NCI-H524 (cell line): Measurements from ENCODE around the gene KIAA0825.
A peak's percentile ranks its signal among the peaks of the same experiment; 100 is the strongest.

Experiments
- DNase-seq, 2 experiments: peaks; one replicate each; lab custom pipeline; 2025; lab: John Stamatoyannopoulos, UW

The KIAA0825 gene, protein sequence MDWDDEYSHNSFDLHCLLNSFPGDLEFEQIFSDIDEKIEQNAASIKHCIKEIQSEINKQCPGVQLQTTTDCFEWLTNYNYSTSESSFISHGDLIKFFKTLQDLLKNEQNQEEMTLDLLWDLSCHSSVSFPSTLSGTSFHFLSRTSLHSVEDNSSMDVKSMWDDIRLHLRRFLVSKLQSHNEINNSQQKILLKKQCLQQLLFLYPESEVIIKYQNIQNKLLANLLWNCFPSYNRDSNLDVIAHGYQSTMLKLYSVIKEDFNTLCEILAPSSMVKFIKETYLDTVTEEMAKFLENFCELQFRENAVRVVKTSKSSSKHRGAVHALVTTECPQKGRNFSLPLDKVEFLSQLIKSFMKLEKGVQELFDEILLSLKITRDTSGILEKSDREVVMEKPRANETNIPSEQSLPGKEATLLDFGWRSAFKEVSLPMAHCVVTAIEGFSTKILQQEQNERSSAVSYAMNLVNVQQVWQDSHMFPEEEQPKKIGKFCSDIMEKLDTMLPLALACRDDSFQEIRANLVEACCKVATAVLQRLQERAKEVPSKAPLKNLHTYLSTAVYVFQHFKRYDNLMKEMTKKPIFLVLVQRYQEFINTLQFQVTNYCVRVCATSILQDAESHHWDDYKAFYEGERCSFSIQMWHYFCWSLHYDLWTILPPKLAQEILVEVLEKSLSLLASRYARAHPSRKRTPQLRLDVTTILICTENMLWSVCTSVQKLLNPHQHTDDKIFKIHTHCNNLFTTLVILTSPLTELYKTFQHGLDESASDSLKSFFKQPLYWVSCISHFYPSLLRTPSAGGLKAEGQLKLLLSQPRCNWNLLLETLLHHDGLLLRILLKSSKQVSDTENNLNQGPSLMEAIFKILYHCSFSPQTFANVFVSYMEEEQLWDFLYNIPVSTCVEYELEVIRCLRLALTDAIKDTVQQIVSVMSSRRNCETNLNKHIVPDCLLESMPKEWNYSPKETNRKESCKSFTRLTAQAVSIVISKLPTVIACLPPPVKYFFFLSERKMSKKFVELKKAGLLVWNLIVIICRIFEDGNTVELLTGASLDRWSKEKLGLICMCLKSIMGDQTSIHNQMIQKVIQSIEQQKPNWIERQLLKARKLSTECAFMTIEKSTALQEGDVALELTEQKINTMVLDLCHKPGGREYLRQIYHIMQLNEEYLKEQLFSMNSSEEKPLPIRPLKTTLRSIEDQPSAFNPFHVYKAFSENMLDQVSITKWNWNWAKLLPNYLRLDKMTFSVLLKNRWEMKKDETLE (N-terminal part only)

DNA sequence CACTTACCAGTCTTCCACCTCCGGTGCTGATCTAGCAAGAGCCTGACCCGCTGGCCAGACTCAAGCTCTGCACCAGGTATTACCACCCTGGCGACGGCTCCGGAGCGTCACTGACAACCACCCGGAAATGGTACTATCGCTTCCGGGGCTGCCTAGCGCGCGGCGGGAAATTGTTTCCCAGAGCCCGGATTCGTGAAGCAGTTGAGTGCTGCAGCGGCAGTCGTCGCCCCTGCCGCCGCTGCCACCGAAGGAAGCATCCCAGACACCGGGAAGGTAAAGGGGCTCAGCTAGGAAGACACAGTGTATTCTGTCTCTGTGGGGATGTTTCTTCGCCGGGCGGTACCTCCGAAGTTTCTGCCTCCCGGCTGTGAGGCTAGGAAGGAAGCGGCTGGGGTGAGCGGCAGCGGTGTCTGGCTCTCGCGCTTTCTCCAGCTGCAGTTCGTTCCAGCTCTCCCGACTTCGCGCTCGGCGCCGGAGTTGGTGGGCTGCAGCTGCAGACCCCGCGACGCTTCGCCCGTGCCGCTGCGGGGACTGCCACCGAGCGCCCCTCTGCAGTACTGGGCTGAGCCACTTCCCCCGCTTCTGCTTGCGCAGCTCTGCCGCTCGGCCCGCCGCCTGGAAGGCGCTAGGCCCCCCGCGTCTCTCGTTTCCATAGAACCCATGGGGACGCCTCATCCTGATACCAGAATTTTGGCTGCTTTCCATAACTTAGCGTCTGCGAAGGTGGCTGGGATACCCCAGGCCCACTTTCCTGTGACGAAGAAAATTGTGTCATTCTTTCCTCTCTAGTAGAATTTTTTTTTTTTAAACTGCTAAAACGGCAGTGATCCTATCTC is at the start of gene KIAA0825, which contains the start of gene SLF1:
Gene KIAA0825, minus strand, starts transcription at position 112 of the 836 bp plus-strand sequence. CDS start 81,478 bp downstream, outside the sequence.
Gene SLF1, plus strand, starts transcription at position 177 of the 836 bp plus-strand sequence. CDS start 10,142 bp downstream, outside the sequence.
- DNase-seq: peak; percentile 75 to 87

DNA sequence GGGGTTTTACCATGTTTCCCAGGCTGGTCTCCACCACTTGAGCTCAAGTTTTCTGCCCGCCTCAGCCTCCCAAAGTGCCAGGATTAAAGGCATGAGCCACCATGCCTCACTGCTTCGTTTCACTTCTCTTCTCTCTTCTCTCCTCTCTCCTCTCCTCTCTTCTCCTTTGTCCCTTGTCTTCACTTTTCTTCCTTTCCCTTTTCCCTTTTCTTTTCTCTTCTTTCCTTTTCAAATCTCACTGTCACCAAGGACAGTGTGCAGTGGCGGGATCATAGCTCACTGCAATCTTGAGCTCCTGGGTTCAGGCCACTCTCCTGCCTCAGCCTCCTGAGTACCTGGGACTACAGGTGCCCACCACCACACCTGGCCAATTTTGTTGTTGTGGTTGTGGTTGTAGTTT is 49.5 kb upstream of the KIAA0825 start:
- no peak for DNase-seq

DNA sequence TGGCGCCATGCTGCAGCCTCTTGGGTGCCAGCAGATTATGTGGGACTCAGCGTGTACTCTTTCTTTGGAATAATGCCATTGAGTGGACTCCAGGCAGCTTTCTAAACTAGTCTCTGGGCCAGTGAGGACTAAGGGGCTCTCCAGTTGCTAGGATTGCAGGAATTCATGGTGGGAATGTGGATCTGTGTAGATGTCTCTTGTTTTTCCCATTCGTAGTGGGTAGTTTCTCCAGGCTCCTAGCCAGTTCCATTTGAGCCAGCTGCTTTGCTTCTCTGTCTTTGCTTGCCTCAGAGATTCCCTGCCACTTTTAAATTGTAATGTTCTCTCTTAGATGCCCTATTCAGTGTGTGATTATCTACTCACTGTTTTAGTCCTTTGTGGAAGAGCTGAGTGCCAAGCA is 42.7 kb upstream of the KIAA0825 start:
- DNase-seq: no peak

DNA sequence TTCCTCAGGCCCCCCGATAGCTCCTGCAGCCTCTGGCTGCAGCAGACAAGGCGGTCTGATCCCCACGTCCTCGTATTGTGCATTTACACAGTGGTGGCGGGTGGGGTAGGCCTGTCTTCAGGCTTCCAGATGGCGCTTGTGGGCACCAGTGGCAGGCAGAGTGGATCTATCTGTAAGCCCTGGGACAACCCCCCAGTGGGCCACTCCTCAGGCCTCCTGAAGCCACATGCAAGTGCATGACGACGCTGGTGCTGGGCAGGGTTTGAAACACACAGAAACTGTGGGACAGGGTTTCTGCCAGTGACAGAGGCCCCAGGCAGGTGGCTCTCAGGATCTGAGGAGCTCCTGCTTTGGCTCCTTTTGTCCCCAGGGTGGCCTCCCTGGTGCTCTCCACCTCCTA is 42.1 kb upstream of the KIAA0825 start:
- DNase-seq: no peak

DNA sequence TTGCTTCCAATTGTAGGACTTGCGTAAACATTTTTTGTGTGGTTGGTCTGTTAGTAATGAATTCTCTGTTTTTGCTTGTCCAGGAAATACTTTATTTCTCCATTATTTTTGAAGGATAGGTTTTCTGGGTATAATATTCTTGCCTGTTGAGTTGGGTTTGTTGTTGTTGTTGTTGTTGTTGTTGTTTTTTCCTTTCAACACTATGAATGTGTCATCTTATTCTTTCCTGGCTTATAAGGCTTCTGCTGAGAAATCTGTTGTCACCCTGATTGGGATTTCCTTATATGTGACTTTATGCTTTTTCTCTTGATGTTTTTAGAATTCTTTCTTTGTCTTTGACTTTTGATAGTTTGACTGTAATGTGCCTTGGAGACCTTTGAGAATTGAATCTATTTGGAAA is 39.9 kb upstream of the KIAA0825 start:
- no peak for DNase-seq

DNA sequence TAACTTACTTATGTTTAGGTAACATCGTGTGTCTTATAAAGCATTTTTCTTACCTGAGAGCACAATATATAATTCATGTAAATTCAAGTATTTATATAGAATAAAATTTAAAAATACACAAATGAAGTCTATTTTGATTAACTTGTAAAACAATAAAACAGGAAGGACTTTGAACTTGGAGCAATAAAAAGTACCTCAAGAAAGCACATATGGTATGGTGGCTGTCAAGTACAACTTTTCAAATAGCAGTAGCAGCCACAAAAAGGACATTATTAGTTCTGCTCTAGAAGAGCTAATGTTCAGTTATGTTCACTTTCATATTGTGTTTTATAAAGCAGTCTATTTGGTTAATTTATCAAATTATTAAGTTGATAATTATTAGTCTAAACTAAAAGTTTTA is 31.5 kb upstream of the KIAA0825 start:
- DNase-seq: no peak

DNA sequence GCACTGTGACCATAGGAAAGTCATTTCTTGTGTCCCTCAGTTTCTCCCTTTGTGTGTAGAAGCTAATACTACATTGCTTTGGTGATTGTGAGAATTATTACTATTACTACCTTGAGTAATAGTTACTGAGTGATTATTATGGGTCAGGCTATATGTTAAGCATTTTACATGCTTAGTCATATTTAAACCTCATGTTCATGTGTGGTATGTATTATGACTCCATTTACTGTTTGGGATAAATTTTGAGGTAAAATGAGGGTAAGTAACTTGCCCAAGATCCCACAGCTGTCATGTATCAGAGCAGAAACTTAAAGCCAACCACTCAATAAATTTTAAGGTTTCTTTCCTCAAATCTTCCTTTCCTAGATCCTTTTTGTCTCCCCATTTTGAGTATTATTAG is 28.4 kb upstream of the KIAA0825 start:
- no peak for DNase-seq

DNA sequence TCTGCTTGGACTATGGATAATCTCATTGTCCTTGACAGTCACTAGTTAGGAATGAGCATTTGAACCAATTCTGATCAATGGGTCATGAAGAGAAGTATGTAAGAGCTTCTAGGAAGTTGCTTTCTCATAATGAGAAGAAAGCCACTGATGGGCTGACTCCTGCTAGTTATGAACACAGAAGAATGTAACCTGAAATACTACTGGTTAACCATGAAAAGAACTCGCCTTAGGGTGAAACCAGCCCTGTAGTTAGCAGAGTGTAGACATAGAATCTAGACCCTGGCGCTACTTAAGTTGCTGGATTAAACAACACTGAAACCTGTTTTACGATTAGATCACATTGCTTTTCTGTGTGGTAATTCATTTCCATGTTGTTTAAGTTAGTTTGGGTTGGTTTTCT is 26.6 kb upstream of the KIAA0825 start:
- no peak for DNase-seq

DNA sequence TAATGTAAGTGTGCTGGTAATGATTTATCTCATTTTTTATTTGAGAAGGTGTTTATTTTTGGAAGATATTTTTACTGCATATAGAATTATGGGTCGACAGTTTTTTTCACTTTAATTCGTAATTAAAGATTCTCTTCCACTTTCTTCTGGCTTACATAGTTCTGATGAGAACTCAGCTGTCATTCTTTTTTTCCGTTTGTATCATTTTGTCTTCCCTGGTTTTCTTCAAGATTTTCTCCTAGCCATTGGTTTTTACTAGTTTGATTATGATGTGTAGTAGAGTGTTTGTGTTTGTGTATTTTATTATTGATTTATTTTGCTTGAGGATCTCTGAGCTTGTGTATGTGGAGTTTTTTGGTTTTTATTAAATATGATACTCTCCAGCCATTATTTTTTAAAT is 21.8 kb upstream of the KIAA0825 start:
- DNase-seq: no peak

DNA sequence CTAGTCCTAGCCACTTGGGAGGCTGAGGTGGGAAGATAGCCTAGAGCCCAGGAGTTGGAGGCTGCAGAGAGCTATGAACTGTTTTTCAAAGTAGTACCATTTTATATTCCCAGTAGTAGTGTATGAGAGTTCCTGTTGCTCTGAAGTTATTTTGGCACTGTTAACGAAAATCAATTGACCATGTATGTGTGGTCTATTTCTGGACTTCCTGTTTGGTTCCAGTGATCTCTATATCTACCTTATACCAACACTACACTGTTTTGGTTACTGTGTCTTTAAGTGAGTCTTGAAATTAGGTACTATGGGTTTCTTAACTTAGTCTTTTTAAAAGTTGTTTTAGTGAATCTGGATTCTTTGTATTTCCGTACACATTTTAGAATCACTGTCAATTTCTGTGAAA is 13.6 kb upstream of the KIAA0825 start:
- no peak for DNase-seq

DNA sequence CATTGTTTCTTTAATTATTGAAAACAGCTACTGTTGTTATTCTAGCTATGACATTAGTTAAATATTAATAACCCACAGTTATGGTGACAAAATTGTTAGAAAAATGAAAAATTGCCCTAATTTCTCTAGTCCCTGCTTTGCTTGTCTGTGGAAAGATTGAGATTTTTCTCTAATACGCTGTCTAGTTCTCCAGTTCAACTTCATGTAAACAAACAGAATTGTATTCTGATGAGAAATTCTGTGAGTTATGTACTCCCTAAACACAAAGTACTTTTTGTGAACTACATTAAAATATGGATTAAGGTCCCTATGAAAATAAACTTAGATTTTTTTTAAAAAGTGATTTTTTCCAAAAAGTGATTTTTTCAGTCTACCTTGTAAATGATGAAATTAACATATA is 8.8 kb upstream of the KIAA0825 start:
- DNase-seq: no peak

DNA sequence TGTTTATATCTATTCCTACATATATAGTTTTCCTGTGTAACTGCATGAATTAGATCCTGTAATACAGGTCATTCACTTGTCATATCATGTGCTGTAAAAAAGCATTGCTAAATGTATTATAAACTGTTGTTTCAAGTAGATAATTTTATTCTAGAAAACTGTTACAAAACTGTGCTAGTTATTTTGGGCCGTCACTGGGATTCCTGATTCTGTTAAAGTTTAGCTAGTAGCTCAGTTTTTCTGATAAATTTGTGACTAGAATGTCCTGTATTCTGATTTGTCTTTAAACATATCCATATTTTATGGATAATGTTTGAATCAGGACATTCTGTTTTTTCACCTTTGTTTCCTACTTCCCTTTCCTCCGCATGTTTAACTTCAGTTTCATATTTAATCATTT is 5.5 kb upstream of the KIAA0825 start:
- no peak for DNase-seq

DNA sequence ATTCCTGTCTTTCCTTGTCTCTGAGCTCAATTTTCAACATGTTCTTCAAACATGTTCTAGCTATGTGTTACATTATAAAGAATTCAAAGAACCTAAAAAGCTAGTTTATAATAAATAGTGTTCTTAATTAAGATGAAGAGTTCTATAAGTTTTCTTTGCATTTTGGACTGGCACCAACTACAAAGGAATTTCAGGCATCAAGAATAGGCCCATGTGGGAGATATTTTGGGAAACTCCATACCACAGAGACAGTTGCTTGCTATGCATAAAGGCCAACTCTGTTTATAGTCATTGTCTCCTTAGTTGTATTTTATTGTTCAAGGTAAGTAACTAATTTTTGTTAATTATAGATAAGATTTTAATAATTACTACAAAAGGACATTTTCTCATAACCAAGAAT is 4.6 kb upstream of the KIAA0825 start:
- DNase-seq: no peak

DNA sequence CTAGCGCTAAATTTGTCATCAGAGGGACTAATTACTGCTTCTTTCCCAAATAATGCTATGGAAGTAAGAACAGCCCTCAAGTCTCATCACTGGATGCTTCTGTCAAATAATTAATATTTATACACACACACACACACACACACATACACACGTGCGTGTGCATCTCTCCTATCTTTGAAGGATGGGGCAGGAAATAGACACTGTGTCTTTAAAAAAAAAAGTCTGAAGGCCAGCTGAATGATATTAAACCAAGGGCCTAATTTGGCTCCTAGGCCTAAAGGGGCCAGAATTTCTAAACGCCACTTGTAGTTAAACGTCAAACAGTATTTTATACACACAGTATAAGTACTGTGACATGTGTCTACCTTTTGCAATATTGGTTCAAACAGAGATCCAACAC is 3.4 kb upstream of the KIAA0825 start:
- no peak for DNase-seq

DNA sequence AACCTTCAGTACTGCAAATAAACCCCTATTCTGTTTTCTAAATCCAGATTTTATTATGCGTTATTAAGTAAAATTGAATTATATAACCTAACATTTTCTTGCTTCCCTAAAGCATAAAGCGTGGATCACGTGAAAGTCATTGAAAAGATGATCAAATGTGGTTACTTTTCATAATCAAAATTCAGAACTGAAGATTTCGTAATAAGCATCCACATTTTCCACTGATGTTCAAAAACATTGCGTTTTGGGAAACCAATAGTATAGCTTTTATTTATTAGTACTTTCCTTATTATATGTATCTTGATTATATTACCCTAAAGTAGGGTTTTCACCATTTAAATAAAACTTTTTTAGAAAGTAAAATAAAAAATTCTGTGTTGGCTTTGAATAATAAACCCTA is 1.9 kb upstream of the KIAA0825 start:
- no peak for DNase-seq

DNA sequence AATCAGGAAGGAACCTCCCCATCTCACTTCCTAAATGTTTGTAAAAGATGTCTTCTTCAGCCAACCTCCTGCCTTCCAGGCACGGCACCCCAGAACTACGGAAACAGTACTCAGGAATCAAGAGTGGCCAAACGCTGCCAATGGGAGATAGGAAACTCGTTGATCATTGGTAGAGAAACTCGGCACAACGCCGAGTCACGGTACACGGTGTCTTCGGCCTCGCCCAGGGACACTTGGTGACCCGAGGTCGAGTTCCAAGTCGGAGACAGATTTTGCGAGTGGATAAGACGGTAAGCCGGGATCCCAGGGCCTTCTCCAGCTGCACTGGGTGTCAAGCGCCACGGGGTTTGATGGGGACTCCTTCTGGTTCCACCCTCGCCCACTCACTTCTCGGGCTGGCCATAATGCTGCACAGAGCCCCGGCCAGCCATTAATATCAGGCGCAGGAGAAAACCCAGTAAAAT is 343 bp downstream of the KIAA0825 start:
- peak; percentile 36 to 76 for DNase-seq

DNA sequence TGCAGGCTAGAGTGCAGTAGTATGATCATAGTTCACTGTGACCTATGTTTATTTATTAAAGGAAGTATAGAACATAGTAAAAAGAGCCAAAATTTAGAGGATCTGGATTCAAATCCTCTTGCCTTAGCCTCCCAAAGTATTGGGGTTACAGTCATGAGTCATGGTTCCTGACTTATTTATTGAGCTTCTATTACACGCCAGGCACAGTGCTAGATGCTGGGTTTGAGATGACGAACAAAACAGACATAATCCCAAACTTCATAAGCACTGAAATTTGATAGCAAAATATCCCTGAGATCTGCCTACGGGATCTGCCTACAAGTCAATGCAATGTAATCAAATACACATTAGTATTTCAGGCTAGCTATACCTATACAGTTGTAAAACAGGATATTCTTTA is 2.5 kb downstream of the KIAA0825 start:
- DNase-seq: peak in 1 of 2 experiments; percentile 36

DNA sequence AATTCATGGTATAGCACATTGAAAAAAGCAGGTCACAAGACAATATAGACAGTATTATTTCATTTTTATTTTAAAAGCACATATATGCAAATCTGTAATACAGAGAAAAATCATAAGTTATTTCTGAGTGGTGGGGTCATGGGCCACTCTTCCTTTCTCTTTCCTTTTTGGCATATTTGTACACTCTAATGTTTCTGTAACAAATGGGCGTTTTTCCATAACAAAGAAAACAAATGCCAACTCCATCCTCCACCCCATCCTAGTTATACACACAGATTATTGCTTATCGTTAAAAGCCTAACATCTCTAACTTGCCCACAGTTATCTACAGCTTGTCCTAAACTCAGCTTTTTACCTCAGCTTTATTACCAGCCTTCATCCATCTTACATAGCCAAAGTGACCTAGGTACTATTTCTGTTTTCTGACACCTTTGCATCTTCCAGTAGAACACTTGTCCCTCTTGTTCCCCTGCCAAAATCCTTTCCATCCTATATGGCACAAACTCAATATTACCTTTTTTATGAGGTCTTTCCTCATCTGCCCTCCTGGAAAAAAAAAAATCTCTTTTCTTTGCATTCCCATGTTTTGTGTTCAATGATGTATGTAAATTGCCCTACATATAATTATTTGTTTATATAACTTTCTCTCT is 4.1 kb downstream of the KIAA0825 start:
- no peak for DNase-seq

DNA sequence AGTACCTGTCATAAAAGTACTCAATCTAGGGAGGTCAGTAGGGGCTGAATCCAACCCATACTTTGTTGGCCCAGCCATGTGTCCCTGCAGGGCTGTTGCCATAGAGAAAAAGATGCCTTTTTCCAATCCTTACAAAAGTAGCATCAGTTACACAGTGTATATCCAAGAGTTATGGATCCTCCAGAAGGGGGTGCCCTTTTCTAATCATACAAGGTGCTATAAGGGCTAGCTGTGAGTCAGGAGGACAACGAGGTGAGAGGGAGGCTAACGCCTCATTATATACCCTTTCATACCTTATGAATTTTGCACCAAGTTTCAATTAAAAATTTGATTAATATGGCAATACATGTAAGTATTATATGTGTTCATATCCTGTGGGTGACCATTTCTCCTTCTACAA is 4.8 kb downstream of the KIAA0825 start:
- DNase-seq: peak in 1 of 2 experiments; percentile 19

DNA sequence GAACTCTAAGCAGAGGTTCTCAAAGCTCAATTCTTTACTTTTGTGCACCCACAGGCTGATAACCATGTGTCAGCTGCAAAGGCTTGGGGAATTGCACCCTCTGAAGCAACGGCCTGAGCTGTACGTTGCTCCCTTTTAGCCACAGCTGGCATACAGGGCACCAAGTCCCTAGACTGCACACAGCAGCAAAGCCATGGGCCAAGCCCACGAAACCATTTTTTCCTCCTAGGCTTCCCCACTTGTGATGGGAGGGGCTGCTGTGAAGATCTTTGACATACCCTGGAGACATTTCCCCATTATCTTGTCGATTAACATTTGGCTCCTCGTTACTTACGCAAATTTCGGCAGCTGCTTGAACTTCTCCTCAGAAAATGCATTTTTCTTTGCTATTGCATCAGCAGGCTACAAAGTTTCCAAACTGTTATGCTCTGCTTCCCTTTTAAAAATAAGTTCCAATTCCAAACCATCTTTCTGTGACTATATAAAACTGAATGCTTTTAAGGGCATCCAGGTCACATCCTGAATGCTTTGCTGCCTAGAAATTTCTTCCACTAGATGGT is 23.0 kb downstream of the KIAA0825 start:
- DNase-seq: no peak
